HepG2 (cell line): ENCODE measurements around the gene CROT. TPM values are rescaled to one million over a fixed set of nuclear protein-coding genes. Genes with fewer than 3 reads are reported as not detected.

Source experiments
- ATAC-seq: fragments of 200-7000 bp; cut with Tn5 transposase; 3 replicates; pipeline ENCODE4 v1.9.1; 2020; ENCODE audit warnings: mild to moderate bottlenecking, moderate library complexity
- BruUV-seq: library from RNA; stranded (reverse); fragments of 400-500 nt; replicated peaks from 2 replicates; lab custom pipeline; 2021; lab: Mats Ljungman, UMichigan
- CTCF ChIA-PET: fragments of 300-600 bp; formaldehyde crosslinking; extraction: SDS; loops from one replicate; lab custom pipeline; 2021; ENCODE audit warnings: low total read pairs, inconsistent platforms, low intra/inter-chr PET ratio; lab: Yijun Ruan, JAX
- POLR2A ChIA-PET: fragments of 350-600 bp; sonication (Branson Sonifier 250); formaldehyde crosslinking; loops from one replicate; lab custom pipeline; 2020; ENCODE audit warnings: antibody characterized with exemption, inconsistent platforms; lab: Yijun Ruan, JAX
- DNase-seq: peaks from one replicate; pipeline ENCODE4 v3.0.0-alpha.2; 2015; ENCODE audit warnings: low spot score
- FAIRE-seq: peaks from 3 replicates; lab custom pipeline; 2011; peaks lifted over from hg19 to GRCh38; lab: Jason Lieb, UNC
- H2AFZ ChIP-seq: one replicate; pipeline ENCODE4 v1.6.1; 2011; ENCODE audit warnings: low read length, inconsistent platforms
- H3K27ac ChIP-seq: fragments of 300-600 bp; 3 replicates; pipeline ENCODE4 v1.8.0; 2011; ENCODE audit warnings: mixed run types, mild to moderate bottlenecking, mixed read lengths, low read length, inconsistent platforms; ENCODE audit not compliant: insufficient read depth; ENCODE audit errors: extremely low read length
- H3K27me3 ChIP-seq, 2 experiments: fragments of 200-600 bp in 1 of 2; 2 replicates in 1 of 2; 3 replicates in 1 of 2; pipeline versions ENCODE4 v1.6.0 to v1.8.0; 2011; ENCODE audit warnings: low read length in 2 of 2, mild to moderate bottlenecking in 2 of 2, moderate library complexity in 2 of 2, inconsistent platforms in 1 of 2; ENCODE audit not compliant: insufficient read depth in 2 of 2, control insufficient read depth in 1 of 2
- H3K36me3 ChIP-seq, 2 experiments: fragments of 200-600 bp in 1 of 2; replicated peaks in 1 of 2; 2 replicates in 1 of 2; 3 replicates in 1 of 2; pipeline versions ENCODE4 v1.5.1 to v1.8.0; 2011; ENCODE audit warnings: low read length in 2 of 2, inconsistent platforms in 1 of 2; ENCODE audit not compliant: insufficient read depth in 2 of 2, control insufficient read depth in 1 of 2
- H3K4me1 ChIP-seq: 2 replicates; pipeline ENCODE4 v1.5.1; 2012; ENCODE audit warnings: low read length, inconsistent platforms; ENCODE audit not compliant: insufficient read depth
- H3K4me2 ChIP-seq: 2 replicates; pipeline ENCODE4 v1.6.0; 2011; ENCODE audit warnings: low read depth, low read length, inconsistent platforms
- H3K4me3 ChIP-seq, 3 experiments: fragments of 200-600 bp in 1 of 3; sonication (generic), shearing (Covaris generic) in 1 of 3; replicated peaks in 1 of 3; 2 replicates each; pipeline ENCODE4 v1.5.1; 2011 to 2016; ENCODE audit warnings: low read length in 3 of 3, inconsistent platforms in 2 of 3, low read depth in 2 of 3, mild to moderate bottlenecking in 2 of 3, control low read depth in 1 of 3, mixed read lengths in 1 of 3; ENCODE audit not compliant: insufficient read depth in 1 of 3
- H3K79me2 ChIP-seq: one replicate; pipeline ENCODE4 v1.6.1; 2011; ENCODE audit warnings: low read length, inconsistent platforms; ENCODE audit not compliant: insufficient read depth
- H3K9ac ChIP-seq: 2 replicates; pipeline ENCODE4 v1.6.0; 2011; ENCODE audit warnings: mild to moderate bottlenecking, low read depth, low read length, inconsistent platforms; ENCODE audit not compliant: insufficient read depth
- H3K9me3 ChIP-seq: 2 replicates; pipeline ENCODE4 v1.5.1; 2012; ENCODE audit warnings: mild to moderate bottlenecking, low read length
- H4K20me1 ChIP-seq: 2 replicates; pipeline ENCODE4 v1.6.0; 2011; ENCODE audit warnings: inconsistent platforms, mild to moderate bottlenecking, low read length, moderate library complexity; ENCODE audit not compliant: insufficient read depth
- ADNP ChIP-seq: sonication (generic); formaldehyde crosslinking; IDR thresholded peaks from 2 replicates; pipeline ENCODE4 v1.4.0; 2020; ENCODE audit warnings: missing genetic modification reagents
- ELF1 ChIP-seq: sonication (generic); formaldehyde crosslinking; IDR thresholded peaks from 2 replicates; pipeline ENCODE4 v1.4.0; 2020; ENCODE audit warnings: missing genetic modification reagents
- NFATC3 ChIP-seq: sonication (generic); formaldehyde crosslinking; IDR thresholded peaks from 2 replicates; pipeline ENCODE4 v1.5.1; 2020; ENCODE audit warnings: mild to moderate bottlenecking, missing genetic modification reagents
- NFKB2 ChIP-seq: sonication (generic); formaldehyde crosslinking; IDR thresholded peaks from 2 replicates; pipeline ENCODE4 v1.4.0; 2020; ENCODE audit warnings: missing genetic modification reagents, borderline replicate concordance
- NFYC ChIP-seq: IDR thresholded peaks from 2 replicates; pipeline ENCODE4 v1.6.1; 2016; ENCODE audit warnings: missing genetic modification reagents, missing compliant biosample characterization
- POGZ ChIP-seq: sonication (generic); formaldehyde crosslinking; IDR thresholded peaks from 2 replicates; pipeline ENCODE4 v1.4.0; 2020; ENCODE audit warnings: mild to moderate bottlenecking, missing genetic modification reagents
- RFX5 ChIP-seq: IDR thresholded peaks from 2 replicates; pipeline ENCODE4 v1.6.1; 2011; ENCODE audit warnings: low read depth, low read length, improper control_type of control experiment
- ZBTB38 ChIP-seq: sonication (generic); formaldehyde crosslinking; IDR thresholded peaks from 2 replicates; pipeline ENCODE4 v1.5.1; 2020; ENCODE audit warnings: mild to moderate bottlenecking, missing genetic modification reagents
- ZMYM3 ChIP-seq: sonication (generic); formaldehyde crosslinking; IDR thresholded peaks from 2 replicates; pipeline ENCODE4 v1.5.1; 2020; ENCODE audit warnings: mild to moderate bottlenecking, missing genetic modification reagents
- ZNF121 ChIP-seq: sonication (generic); formaldehyde crosslinking; IDR thresholded peaks from 2 replicates; pipeline ENCODE4 v1.5.0; 2020; ENCODE audit warnings: mild to moderate bottlenecking, missing genetic modification reagents
- ZNF652 ChIP-seq: IDR thresholded peaks from 2 replicates; pipeline ENCODE4 v1.6.1; 2016; ENCODE audit warnings: low read depth, borderline replicate concordance
- ZNF703 ChIP-seq: sonication (generic); formaldehyde crosslinking; IDR thresholded peaks from 2 replicates; pipeline ENCODE4 v1.5.1; 2020; ENCODE audit warnings: missing genetic modification reagents, mild to moderate bottlenecking, moderate library complexity, borderline replicate concordance
- ZNF816 ChIP-seq: sonication (generic); formaldehyde crosslinking; IDR thresholded peaks from 2 replicates; pipeline ENCODE4 v1.8.0; 2022; ENCODE audit warnings: missing genetic modification reagents, mild to moderate bottlenecking, borderline replicate concordance
- WGBS: methylation state at CpG from one replicate; pipeline ENCODE4 v1.1.6; 2017; ENCODE audit warnings: low lambda C conversion rate; 5-methylcytosine and 5-hydroxymethylcytosine counted together
- in situ Hi-C: cut with HindIII; loops from 2 replicates; pipeline ENCODE4 v1.10.0; 2017; ENCODE audit warnings: low pct_unique_long_range_greater_than_20kb; ENCODE audit not compliant: extremely low pct_ligation_motif_present
- intact Hi-C: fragments of 100-400 bp; cut with micrococcal nuclease; formaldehyde crosslinking; loops from one replicate; pipeline ENCODE4 v1.10.0; 2022; ENCODE audit not compliant: unreplicated experiment
- polyA plus RNA-seq, 8 experiments: library from polyadenylated mRNA; depleted of rRNA in 3 of 8; stranded (reverse) in 7 of 8; unstranded in 1 of 8; fragments of >200 nt; fragmentation: Illumina TruSeq in 4 of 8; extraction: Trizol in 4 of 8; gene quantifications; 2 replicates each; pipeline versions ENCODE4 v1.2.1 to v1.2.3, GENCODE V29; 2011 to 2016; ENCODE audit warnings: low read depth in 4 of 8, missing spikeins in 1 of 8, mixed read lengths in 1 of 8; ENCODE audit not compliant: insufficient read depth in 1 of 8
- total RNA-seq, 5 experiments: library from RNA; depleted of rRNA; stranded (reverse); fragments of >200 nt; fragmentation: Illumina TruSeq; extraction: Trizol; gene quantifications; 2 replicates each; pipeline ENCODE4 v1.2.3, GENCODE V29; 2016; ENCODE audit warnings: low read depth in 1 of 5
- TF ChIP-seq, protein P1 (sequence below): sonication (generic); formaldehyde crosslinking; IDR thresholded peaks from 2 replicates; pipeline ENCODE4 v1.5.1; 2020; ENCODE audit warnings: mild to moderate bottlenecking, missing genetic modification reagents
- TF ChIP-seq, protein P2 (sequence below): sonication (generic); formaldehyde crosslinking; IDR thresholded peaks from 2 replicates; pipeline ENCODE4 v1.5.0; 2020; ENCODE audit warnings: missing genetic modification reagents
- TF ChIP-seq, protein P3 (sequence below): sonication (generic); formaldehyde crosslinking; IDR thresholded peaks from 2 replicates; pipeline ENCODE4 v1.4.0; 2020; ENCODE audit warnings: mild to moderate bottlenecking, missing genetic modification reagents, borderline replicate concordance

Gene CROT
- total and polyA plus RNA-seq, 2 of the 13 experiments (the other 11 are each of a cell fraction or from before 2014, with no cell fraction given), result 5.0 to 13.7 TPM

DNA sequence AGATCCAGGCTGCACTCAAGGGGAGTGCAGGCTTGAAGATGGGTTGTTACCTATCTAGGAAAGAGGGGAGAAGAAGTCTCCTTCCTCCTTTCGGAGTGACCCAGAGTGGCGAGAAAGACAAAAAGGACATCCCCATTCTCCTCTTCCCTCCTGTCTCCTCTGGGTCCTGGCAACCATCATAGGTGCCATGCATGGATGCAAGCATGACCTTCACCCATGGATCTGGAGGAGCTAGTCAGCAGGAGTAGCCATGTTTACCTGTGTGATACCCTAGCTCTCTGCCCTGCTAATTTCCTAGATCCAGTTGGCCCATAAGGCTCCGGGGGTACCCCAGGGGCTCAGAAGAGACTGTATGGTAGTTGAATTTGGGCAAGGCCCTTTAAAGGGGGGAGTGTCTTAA, 17.2 kb upstream of the CROT start:
- peaks cover 51% of the 10 kb centered on the region for H3K9me3 ChIP-seq
- no peak overlapping the region for H3K9ac ChIP-seq
- 74% methylated on average over 3 of the region's 3 CpGs for WGBS
- no peaks in the 10 kb centered on the region for H3K27me3 ChIP-seq
- in situ Hi-C loops, result no loop called here
- ChIA-PET POLR2A (no interaction called here), CTCF (interaction anchor here (0.7 kb wide), 1 partner anchor 88 kb away, joined by 3 read pairs; no protein-coding TSS in a partner anchor)
- no TSS peak for BruUV-seq
- intact Hi-C loops, result no loop called here
- H2AFZ ChIP-seq, result no peak overlapping the region
- ATAC-seq, result no peak
- no peak overlapping the region for H3K4me2 ChIP-seq
- H4K20me1 ChIP-seq, result no peaks in the 10 kb centered on the region
- DNase-seq, result no peak
- no peak overlapping the region for H3K4me3 ChIP-seq
- H3K4me1 ChIP-seq, result peaks cover 28% of the 10 kb centered on the region
- H3K36me3 ChIP-seq, result no peaks in the 10 kb centered on the region
- H3K79me2 ChIP-seq, result no peaks in the 10 kb centered on the region
- H3K27ac ChIP-seq, result no peak overlapping the region
- no peak for FAIRE-seq
- TF ChIP-seq ADNP (CRISPR knock-in tag), result no peak
- TF ChIP-seq RFX5, result no peak
- no peak for TF ChIP-seq ZNF652
- TF ChIP-seq ZNF121, result no peak
- no peak for TF ChIP-seq ELF1 (CRISPR knock-in tag)
- 0 out of 2 replicates have a peak, but pooled peaks have one; percentile 28 for TF ChIP-seq POGZ (CRISPR knock-in tag)
- TF ChIP-seq NFKB2, result no peak
- no peak for TF ChIP-seq NFYC (CRISPR knock-in tag)
- TF ChIP-seq ZMYM3 (CRISPR knock-in tag), result no peak
- TF ChIP-seq, protein P1, sequence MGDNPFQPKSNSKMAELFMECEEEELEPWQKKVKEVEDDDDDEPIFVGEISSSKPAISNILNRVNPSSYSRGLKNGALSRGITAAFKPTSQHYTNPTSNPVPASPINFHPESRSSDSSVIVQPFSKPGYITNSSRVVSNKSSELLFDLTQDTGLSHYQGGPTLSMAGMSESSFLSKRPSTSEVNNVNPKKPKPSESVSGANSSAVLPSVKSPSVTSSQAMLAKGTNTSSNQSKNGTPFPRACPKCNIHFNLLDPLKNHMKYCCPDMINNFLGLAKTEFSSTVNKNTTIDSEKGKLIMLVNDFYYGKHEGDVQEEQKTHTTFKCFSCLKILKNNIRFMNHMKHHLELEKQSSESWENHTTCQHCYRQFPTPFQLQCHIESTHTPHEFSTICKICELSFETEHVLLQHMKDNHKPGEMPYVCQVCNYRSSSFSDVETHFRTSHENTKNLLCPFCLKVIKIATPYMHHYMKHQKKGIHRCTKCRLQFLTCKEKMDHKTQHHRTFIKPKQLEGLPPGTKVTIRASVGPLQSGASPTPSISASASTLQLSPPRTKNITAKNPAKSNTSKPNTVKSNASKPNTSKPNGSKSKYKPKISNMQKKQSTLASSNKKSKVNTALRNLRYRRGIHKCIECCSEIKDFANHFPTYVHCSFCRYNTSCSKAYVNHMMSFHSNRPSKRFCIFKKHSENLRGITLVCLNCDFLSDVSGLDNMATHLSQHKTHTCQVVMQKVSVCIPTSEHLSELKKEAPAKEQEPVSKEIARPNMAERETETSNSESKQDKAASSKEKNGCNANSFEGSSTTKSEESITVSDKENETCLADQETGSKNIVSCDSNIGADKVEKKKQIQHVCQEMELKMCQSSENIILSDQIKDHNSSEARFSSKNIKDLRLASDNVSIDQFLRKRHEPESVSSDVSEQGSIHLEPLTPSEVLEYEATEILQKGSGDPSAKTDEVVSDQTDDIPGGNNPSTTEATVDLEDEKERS (CRISPR knock-in tag), result peak; percentile 99
- TF ChIP-seq, protein P2, sequence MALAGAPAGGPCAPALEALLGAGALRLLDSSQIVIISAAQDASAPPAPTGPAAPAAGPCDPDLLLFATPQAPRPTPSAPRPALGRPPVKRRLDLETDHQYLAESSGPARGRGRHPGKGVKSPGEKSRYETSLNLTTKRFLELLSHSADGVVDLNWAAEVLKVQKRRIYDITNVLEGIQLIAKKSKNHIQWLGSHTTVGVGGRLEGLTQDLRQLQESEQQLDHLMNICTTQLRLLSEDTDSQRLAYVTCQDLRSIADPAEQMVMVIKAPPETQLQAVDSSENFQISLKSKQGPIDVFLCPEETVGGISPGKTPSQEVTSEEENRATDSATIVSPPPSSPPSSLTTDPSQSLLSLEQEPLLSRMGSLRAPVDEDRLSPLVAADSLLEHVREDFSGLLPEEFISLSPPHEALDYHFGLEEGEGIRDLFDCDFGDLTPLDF (CRISPR knock-in tag), result no peak
- no peak for TF ChIP-seq NFATC3 (CRISPR knock-in tag)
- TF ChIP-seq ZNF703 (CRISPR knock-in tag), result no peak
- TF ChIP-seq ZBTB38 (CRISPR knock-in tag), result no peak
- TF ChIP-seq ZNF816, result no peak
- TF ChIP-seq, protein P3, sequence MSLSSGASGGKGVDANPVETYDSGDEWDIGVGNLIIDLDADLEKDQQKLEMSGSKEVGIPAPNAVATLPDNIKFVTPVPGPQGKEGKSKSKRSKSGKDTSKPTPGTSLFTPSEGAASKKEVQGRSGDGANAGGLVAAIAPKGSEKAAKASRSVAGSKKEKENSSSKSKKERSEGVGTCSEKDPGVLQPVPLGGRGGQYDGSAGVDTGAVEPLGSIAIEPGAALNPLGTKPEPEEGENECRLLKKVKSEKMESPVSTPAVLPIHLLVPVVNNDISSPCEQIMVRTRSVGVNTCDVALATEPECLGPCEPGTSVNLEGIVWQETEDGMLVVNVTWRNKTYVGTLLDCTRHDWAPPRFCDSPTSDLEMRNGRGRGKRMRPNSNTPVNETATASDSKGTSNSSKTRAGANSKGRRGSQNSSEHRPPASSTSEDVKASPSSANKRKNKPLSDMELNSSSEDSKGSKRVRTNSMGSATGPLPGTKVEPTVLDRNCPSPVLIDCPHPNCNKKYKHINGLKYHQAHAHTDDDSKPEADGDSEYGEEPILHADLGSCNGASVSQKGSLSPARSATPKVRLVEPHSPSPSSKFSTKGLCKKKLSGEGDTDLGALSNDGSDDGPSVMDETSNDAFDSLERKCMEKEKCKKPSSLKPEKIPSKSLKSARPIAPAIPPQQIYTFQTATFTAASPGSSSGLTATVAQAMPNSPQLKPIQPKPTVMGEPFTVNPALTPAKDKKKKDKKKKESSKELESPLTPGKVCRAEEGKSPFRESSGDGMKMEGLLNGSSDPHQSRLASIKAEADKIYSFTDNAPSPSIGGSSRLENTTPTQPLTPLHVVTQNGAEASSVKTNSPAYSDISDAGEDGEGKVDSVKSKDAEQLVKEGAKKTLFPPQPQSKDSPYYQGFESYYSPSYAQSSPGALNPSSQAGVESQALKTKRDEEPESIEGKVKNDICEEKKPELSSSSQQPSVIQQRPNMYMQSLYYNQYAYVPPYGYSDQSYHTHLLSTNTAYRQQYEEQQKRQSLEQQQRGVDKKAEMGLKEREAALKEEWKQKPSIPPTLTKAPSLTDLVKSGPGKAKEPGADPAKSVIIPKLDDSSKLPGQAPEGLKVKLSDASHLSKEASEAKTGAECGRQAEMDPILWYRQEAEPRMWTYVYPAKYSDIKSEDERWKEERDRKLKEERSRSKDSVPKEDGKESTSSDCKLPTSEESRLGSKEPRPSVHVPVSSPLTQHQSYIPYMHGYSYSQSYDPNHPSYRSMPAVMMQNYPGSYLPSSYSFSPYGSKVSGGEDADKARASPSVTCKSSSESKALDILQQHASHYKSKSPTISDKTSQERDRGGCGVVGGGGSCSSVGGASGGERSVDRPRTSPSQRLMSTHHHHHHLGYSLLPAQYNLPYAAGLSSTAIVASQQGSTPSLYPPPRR (CRISPR knock-in tag), result no peak
